ENCODE data around the gene MED25.
A peak's percentile ranks its signal among the peaks of the same experiment; 100 is the strongest.

The MED25 gene

GRCh38 chr19:49860336-49861102, 42.4 kb downstream of the MED25 start:
- no peak for DNase-seq

- no peak for DNase-seq
These were observed 43.0 kb downstream of the MED25 start for GRCh38 chr19:49861107-49861506.

DNA sequence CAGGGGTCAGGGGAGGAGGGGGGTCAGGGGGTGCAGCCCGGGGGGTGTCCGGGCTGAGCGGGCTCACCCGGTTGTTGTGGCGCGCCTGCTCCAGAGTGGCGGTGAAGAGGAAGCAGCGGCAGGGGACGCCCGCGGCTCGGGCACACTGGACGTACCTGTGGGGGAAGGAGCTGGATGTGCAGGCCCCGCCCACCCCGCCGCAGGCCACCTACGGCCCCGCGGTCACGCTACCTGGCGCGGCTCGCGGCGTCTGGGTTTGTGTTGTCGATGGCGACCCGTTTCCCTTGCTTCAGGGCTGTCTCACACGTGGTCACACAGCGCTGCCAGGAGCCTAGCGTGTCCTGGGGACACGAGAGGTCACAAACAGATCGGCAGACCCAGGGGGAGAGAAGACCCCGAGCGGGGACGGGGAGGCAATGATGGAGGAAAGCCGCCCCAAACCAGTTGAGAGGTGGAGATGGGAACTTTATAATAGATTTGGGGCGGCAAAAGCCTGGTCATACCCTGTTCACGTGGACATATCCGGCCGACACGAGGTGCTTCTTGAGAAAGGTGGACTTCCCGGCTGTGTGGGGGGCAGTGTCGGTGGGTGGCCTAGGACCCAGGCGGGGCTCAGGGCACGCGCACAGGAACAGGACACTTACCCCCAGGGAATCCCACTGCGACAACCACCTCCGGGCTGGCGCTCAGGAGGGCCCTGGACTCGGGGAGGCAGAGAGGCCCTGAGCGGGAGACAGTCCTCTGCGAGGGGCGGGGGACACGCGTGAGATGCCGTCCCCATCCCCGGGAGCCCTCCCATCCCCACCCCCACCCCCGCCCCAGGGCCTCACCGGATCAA, 43.7 kb downstream of the MED25 start:
- no peak for DNase-seq

- DNase-seq = no peak
These were observed 44.5 kb downstream of the MED25 start for GRCh38 chr19:49862391-49863253.

DNA sequence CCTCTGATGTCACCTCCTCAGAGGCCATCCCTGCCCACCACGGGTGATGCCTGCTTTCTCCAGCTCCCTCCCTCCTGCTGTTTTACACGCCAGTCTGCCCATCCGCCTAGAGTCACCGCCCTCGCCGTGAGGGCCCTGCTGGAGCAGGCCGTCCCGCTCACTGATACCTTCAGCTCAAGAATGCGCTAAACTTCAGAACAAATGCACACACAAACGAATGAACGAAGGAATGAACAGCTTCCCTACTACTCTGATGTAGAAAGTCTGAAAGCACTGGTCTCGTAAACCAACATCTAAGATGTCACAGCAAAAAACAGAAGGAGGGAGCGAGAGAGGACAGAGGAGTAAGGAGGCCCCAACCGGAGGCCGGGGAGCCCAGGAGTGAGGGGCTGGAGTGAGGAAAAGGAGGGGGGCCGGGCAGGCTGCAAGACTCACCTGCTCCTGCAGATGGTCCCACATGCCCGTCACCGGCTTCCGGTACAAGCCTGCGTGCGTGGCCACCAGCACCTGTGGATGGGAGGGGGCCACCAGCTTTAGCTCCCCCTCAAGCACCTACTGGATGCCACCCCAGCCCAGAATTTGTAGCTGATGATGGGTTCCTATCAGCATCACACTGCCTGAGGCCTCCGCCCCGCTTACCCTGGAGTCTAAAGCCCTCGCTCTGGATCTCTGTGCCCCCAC, 45.3 kb downstream of the MED25 start:
- DNase-seq = no peak

- no peak for DNase-seq
These were observed 45.8 kb downstream of the MED25 start for GRCh38 chr19:49863935-49864320.

DNA sequence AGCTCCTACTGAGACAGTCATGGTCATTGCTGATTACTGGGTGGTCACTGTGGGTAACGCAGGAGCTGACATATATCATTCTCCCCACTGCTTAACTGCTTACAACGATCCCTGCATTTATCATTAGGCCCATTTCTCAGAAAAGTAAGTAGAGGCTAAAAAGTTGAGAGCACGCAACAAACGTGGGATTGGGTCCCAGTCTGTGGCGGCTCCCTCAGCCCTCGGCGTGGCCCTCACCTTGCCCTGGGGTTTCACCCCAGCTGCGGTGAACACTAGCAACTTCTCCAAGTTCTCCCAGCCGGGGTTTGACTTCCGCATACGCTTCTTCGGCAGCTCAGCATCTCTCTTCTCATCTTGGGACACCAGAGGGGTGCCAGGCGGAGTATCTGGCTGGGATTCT, 46.8 kb downstream of the MED25 start:
- DNase-seq = no peak

- peak; percentile 86 for DNase-seq
These were observed 49.1 kb downstream of the MED25 start, which contains the start of gene PNKP for GRCh38 chr19:49866933-49867782. Gene PNKP, minus strand, starts transcription at chr19:49867576. Its CDS starts 372 bp downstream, at chr19:49867204.

DNA sequence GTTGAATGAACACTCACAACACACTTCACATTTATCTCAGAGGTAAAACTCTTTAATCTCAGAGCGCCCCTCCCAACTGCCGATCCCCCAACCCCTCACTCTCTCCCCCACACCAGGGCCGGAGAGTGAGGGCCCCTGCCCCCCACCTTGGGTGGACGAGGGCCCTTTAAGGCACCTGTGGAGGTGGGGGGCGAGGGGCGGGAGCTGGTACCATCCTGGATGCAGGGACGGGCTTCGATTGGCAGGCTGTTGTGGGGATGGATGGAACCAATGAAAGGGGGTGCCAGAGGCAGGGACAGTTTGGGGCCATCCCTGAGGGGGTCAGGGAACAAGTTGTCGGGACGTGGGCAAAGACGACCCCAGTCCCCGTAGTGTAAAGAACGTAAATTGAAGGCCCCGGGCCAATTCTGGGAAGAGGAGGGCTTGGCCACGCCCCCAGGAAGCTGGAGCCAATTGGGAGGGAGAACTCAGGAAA, 51.0 kb downstream of the MED25 start:
- DNase-seq = no peak

- DNase-seq = peak; percentile 99
These were observed 51.6 kb downstream of the MED25 start for GRCh38 chr19:49869484-49870308.

- DNase-seq = no peak
These were observed 52.3 kb downstream of the MED25 start for GRCh38 chr19:49870309-49870901.

GRCh38 chr19:49871349-49871985, 53.4 kb downstream of the MED25 start:
- no peak for DNase-seq

- DNase-seq = no peak
These were observed 54.4 kb downstream of the MED25 start for GRCh38 chr19:49872245-49873128.

DNA sequence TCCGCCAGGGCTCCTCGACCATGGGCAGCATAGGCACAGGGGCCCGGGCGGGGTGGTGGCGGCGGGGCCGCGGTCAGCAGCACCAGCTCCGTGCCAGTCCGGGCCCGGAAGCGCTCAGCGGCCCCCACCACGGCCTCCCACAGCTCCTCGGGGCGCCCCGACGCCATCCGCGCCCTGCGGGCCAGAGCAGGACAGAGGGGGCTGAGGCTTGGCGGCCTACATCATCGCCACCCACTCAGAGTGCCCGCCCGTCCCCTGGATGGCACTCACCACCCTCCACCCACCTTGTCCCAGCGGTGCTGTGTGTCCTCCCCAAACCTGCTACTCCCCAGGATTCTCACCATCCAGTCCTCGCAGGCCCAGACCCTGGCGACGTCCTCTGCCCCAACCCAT, 55.0 kb downstream of the MED25 start:
- no peak for DNase-seq

DNA sequence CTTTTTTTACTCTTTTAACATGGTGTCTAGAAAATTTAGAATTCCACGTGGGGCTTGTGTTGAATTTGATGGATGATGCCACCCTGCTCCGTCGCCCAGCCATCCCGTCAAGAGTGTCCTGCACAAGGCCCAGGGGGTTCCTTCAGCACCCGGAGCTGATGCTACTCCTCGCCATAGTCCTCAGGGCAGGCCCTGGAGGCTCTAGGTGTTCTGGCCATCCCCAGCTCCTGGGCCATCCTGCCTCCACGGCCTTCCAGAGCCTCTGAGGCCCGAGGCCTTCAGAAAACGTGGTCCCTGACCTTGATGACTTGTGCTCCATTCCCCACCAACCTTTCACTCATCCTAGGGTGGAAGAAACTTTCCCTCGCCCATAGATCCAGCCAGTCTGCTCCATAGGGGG, 55.7 kb downstream of the MED25 start:
- DNase-seq = no peak

DNA sequence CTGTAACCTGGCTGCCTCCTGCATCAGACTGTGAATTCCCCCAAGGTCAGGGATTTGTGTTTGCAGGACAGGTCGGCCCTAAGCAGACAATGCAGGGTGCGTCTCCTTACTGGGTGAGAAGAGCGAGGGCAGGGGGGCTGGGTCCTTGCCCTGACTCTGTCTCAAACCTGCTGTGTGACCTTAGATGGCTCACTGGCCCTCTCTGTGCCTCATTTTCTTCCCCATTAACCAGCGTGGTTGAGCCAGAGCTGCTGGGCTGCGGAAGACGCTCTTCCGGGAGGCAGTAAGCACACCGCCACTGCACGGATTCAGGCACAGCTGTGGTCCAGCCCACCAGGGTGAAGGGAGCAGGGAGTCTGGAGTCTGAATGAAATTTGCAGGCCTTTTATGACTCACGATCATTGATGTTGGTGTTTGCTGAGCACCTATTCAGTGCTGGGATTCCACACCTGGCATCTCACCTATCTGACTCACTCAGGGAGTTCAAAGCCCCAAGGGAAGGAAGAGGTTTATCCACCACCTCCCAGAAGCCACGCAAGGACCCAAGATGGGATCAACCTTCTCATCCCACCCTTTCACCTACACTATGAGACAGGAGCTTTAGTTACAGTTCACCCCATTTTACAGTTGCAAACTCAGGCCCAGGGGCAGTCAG, 56.5 kb downstream of the MED25 start:
- no peak for DNase-seq

GRCh38 chr19:49875177-49875576, 57.1 kb downstream of the MED25 start:
- DNase-seq = no peak

GRCh38 chr19:49875857-49876421, 57.9 kb downstream of the MED25 start:
- DNase-seq = peak; percentile 15
